HG02884 (cell line): ENCODE data around the gene SLC5A2.

Experiments
- ATAC-seq: cut with Tn5 transposase; IDR thresholded peaks from one replicate; pipeline ENCODE4 v1.9.1; 2021; ENCODE audit warnings: mild to moderate bottlenecking, moderate library complexity; ENCODE audit not compliant: unreplicated experiment

The SLC5A2 gene

GRCh38 chr16:31459687-31460581 lies 23.0 kb upstream of the SLC5A2 start:
- peak; percentile 53 for ATAC-seq

DNA sequence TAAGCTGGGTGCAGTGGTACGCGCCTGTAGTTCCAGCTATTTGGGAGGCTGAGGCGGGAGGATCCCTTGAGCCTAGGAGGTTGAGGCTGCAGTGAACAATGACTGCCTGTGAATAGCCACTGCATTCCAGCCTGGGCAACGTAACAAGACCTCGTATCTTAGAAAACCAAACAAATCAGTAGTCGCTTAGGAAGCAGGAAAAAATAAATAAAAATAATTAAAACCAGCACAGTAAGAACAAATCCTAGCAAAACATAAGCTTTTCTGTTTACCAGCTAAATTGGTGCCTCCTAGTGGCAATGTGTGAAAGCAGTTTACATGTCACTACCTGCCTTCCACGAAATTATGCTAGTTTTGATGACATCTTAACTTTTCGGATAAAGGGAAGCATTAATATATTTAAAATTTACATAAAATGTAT lies 22.3 kb upstream of the SLC5A2 start:
- no peak for ATAC-seq

DNA sequence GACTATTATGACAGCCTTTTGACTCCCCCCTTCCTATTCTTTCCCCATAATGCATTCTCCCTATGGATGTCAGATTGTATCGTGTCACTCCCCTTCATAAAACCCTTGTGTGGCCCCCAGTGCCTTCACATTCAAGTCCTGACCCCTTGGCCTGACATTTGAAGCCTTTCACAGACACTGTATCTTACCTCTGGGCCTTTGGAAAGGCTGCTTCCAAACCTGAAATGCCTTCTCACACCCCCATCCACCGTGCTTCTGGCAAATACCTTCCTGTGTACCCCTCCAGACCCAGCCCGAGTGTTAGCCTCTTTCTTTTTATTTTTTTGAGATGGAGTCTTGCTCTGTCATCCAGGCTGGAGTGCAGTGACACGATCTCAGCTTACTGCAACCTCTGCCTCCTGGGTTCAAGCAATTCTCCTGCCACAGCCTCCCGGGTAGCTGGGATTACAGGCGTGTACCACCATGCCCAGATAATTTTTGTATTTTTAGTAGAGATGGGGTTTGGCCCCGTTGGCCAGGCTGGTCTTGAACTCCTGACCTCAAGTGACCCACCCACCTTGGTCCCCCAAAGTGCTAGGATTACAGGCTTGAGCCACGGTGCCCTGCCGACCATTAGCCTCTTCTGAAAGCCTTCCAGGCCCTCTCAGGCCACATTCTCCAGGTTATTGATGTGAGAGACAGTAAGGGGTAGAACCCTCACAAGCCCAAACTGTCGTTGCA lies 21.6 kb upstream of the SLC5A2 start:
- ATAC-seq = no peak

GRCh38 chr16:31461921-31462804 lies 20.8 kb upstream of the SLC5A2 start:
- ATAC-seq = no peak

- ATAC-seq = no peak
Measured at GRCh38 chr16:31464348-31464769, 18.6 kb upstream of the SLC5A2 start.

GRCh38 chr16:31464781-31465260 lies 18.1 kb upstream of the SLC5A2 start:
- ATAC-seq = no peak

DNA sequence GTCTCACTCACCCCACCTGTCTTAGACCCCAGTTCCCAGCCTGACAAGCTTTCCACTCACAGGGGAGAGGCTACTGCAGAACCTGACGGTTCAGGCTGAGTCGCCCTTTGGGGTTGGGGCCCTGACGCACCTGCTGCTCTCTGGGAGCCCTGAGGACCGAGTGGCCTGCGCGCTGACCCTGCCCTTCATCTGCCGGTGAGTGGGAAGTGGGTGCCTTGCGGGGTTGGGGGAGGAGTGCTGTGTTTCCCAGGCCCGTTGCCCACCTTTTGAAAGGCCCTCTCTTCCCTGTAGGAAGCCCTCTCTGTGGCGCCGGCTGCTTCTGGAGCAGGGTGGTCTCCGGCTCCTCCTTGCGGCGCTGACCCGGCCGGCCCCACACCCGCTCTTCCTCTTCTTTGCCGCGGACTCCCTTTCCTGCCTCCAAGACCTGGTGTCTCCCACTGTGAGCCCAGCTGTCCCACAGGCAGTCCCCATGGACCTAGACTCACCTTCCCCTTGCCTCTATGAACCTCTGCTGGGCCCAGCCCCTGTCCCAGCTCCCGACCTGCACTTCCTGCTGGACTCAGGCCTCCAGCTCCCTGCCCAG lies 17.0 kb upstream of the SLC5A2 start:
- no peak for ATAC-seq

DNA sequence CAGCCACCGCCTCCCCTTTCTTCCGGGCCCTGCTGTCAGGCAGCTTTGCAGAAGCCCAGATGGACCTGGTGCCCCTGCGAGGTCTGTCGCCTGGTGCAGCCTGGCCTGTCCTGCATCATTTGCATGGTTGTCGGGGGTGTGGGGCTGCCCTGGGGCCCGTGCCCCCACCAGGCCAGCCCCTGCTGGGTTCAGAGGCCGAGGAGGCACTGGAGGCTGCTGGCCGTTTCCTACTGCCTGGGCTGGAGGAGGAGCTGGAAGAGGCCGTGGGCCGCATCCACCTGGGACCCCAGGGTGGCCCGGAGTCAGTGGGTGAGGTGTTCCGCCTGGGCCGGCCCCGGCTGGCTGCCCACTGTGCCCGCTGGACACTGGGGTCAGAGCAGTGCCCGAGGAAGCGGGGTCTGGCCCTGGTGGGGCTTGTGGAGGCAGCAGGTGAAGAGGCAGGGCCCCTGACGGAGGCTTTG lies 16.5 kb upstream of the SLC5A2 start:
- no peak for ATAC-seq

GRCh38 chr16:31467151-31467773 lies 15.7 kb upstream of the SLC5A2 start:
- no peak for ATAC-seq

GRCh38 chr16:31467858-31468257 lies 15.1 kb upstream of the SLC5A2 start:
- no peak for ATAC-seq

- no peak for ATAC-seq
Measured at GRCh38 chr16:31470615-31471014, 12.3 kb upstream of the SLC5A2 start.

DNA sequence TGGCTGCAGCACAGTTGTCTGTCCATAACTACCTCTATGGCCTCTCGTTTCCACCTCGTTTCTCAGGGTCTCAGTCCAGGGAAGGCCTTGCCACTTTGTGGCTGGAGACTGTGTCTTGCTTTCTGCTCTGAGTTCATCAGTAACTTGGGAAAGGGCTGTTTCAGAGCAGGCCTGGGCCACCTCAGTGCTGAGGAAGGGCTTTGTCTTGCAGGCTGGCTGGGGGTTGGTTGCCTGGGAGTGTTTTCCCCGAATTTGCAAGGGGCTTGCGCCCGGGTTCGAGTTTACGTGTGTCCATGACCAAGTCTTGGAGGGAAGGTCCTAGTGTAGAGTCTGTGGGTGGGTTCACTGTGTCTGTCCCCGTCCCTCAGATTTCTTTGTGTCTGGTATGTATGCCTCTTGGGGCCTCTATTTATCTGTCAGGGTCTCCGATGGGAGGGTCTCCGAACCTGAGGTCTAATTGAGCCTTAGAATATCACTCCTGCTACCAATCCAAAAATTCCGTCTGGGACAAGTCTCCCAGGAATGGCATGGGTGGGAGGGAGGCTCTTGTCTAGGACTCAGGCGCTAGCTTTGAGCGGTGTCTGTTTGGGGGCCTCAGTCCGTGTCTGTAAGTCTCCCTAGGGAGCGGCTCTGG lies 11.6 kb upstream of the SLC5A2 start:
- no peak for ATAC-seq

DNA sequence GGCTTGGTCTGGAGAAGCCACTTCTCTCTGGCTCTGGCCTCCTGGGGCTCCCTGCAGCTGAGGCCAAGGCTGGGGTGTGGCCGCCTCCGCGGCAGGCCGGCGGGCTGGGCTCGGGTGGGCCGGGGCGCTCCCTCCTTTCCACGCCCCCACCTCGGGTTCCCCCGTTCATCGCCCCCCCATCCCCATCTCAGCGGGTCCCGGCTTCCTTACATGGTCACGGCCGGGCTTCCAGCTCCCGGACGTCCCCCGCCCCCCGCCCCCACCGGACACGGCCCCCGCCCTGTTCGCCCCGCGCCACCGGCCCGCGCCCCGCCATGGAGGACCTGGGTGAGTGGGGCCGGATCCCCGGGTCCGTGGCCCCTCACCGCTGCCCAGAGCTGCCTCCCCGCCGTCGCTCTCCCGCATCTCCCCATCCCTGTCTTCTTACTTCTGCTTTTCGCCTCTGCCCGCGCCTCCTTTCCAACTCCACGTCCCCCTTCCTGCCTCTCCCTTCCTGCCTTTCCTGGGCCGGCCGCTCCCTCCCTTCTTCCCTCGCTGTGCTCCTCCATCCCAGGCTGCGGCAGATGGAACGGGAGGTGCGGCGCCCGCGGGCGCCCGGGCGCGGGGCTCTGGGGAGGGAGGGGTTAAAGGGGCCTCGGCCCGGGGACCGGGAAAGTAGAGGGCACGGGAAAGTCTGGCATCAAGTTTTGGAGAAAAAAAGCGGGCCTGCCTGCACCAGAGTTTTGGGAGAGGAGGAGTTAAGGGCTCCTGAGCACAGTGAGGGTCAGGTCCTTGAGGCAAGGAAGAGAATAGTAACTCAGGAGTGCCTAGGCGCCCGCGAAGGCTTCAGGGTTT lies 10.8 kb upstream of the SLC5A2 start, which contains the start of gene TGFB1I1:
TSS of gene TGFB1I1 (plus strand) at position 278 of the 834 bp plus-strand sequence. CDS start at position 315, 37 bp downstream.
- ATAC-seq = no peak

GRCh38 chr16:31472709-31473203 lies 10.2 kb upstream of the SLC5A2 start:
- ATAC-seq = no peak

DNA sequence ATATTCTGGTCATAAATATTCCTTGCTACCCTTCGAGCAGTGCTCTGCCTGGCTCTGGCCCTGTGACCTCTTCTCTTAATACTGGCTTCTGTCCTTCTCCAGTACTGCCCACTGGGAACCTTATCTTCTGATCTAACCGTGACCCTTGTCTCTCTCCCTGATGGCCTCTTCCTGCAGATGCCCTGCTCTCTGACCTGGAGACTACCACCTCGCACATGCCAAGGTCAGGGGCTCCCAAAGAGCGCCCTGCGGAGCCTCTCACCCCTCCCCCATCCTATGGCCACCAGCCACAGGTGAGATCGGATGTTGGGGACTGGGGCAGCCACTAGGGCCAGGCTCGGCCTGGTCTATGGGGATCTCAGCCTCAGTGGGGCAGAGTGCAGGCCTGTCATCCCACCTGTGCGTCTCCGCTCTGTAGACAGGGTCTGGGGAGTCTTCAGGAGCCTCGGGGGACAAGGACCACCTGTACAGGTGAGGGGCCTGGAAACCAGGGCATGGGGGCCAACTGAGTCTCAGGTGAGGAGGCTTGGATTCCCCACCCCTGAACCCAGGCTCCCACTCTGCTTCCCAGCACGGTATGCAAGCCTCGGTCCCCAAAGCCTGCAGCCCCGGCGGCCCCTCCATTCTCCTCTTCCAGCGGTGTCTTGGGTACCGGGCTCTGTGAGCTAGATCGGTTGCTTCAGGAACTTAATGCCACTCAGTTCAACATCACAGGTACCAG lies 9.5 kb upstream of the SLC5A2 start:
- no peak for ATAC-seq

GRCh38 chr16:31474173-31474714 lies 8.7 kb upstream of the SLC5A2 start:
- no peak for ATAC-seq
